Activated T-helper 17 cell treated with anti-CD3 and anti-CD28 coated beads, Interleukin-2, amount 50 U/mL, for 72 hours (primary cell): ENCODE data around the gene PFKFB4. TPM values are rescaled to one million over a fixed set of nuclear protein-coding genes. Genes with fewer than 3 reads are reported as not detected.
"Not testable (repeated sequence)": the region's sequence is repeated elsewhere in the genome, so short reads cannot be mapped to it uniquely, and the experiment has no call there.

Experiments
- ATAC-seq: fragments of 150-1000 bp; cut with Tn5 transposase; replicated peaks from 2 replicates; pipeline ENCODE4 v1.10.0; 2021; ENCODE audit warnings: mild to moderate bottlenecking, moderate library complexity
- H3K27ac Mint-ChIP-seq: one replicate; pipeline ENCODE4 v1.8.0; 2022; ENCODE audit warnings: mixed read lengths
- H3K27me3 Mint-ChIP-seq: one replicate; pipeline ENCODE4 v1.8.0; 2022; ENCODE audit warnings: mixed read lengths
- H3K36me3 Mint-ChIP-seq: one replicate; pipeline ENCODE4 v1.8.0; 2022; ENCODE audit warnings: low read depth, mild to moderate bottlenecking, mixed read lengths
- H3K4me1 Mint-ChIP-seq: one replicate; pipeline ENCODE4 v1.8.0; 2022; ENCODE audit warnings: mixed read lengths
- H3K4me3 Mint-ChIP-seq: one replicate; pipeline ENCODE4 v1.8.0; 2022; ENCODE audit warnings: mild to moderate bottlenecking, mixed read lengths
- H3K9me3 Mint-ChIP-seq: one replicate; pipeline ENCODE4 v1.8.0; 2022; ENCODE audit warnings: mixed read lengths
- total RNA-seq, 2 donors: library from RNA; stranded (reverse); gene quantifications; one replicate each; pipeline ENCODE4 v1.2.3, GENCODE V29; 2022

PFKFB4 gene
- total RNA-seq, 2 donors from 2014 or later: 52.5 to 277 TPM

DNA sequence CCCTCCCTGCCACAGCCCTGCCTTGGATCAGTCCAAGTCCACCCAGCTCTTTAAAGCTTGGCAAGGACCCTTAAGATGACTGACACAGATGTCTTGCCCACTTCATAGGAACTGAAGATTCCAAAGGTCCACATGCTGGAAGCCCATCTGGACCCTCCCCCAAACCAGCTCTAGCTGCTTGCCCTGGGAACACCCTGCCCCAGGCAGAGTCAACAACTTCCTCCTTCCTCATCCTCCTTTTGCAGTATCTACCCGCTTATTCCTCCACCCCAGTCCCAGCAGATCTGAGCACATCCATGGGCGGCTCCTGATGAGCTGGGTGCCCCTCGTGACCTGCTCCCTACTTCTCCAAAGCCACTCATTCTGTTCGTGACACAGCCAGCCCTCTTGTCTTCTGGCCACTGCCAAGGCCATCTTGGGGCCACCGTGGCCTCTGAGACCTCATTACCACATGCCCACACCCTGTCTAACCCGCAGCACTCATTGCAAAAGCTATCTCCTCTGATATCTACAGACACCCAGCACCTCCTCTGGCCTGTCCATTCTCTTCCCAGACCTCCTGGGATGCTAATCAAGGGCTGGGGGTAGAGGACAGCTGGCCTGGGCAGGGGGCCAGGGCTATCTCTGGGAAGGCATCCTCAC lies 2.0 kb upstream of the PFKFB4 start:
- H3K27me3 Mint-ChIP-seq: no peaks in the 10 kb centered on the region
- H3K36me3 Mint-ChIP-seq: peaks cover 43% of the 10 kb centered on the region
- peak overlapping the region; percentile 74 for H3K27ac Mint-ChIP-seq
- peaks cover 10% of the 10 kb centered on the region for H3K4me1 Mint-ChIP-seq
- ATAC-seq: no peak
- H3K9me3 Mint-ChIP-seq: no peaks in the 10 kb centered on the region
- H3K4me3 Mint-ChIP-seq: peak overlapping the region; percentile 69

DNA sequence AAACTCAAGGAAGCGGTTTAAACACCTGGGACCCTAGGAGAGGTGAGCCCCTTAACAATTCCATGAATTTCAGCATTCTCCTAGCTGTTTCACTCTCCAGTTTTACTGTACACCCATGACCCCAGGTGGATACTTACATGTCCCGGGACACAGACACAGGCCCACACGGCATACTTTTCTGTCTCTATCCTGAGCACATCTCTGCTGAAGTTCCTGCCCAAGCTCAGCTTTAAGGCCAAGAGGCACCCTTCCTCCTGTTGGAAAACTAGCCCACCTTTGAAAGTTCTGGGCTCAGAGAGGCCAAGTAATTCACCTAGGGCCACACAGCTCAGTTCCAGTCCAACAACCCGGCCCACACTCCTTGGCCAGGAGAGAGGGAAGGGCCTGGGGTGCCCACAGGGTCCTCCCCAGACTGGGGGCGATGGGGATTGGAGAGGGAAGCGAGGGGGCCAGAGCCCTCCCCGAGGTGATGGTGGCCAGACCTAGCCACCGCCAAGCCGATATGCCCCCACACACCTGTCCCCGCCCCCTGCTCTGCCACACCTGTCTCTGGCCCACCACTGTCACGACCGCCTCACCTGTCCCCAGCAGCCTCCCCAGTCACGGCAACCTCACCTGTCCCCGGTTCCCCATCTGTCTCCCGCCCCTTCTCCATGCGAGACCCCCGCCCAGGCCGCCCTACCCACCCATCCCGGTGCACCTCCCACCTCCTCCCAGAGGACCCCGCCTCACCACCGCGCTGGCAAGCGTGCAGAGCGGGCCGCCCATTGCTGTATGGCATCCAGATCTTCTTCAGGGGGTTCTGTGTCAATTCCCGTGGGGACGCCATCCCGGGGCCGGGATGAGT lies 431 bp downstream of the PFKFB4 start:
- H3K4me3 Mint-ChIP-seq: peak overlapping the region; percentile 69
- H3K9me3 Mint-ChIP-seq: no peaks in the 10 kb centered on the region
- no peaks in the 10 kb centered on the region for H3K27me3 Mint-ChIP-seq
- H3K36me3 Mint-ChIP-seq: peaks cover 65% of the 10 kb centered on the region
- H3K4me1 Mint-ChIP-seq: peaks cover 5% of the 10 kb centered on the region
- ATAC-seq: no peak
- H3K27ac Mint-ChIP-seq: peak overlapping the region; percentile 74

- H3K27ac Mint-ChIP-seq: peak overlapping the region; percentile 74
- H3K27me3 Mint-ChIP-seq: no peaks in the 10 kb centered on the region
- no peak for ATAC-seq
- H3K9me3 Mint-ChIP-seq: no peaks in the 10 kb centered on the region
- peaks cover 72% of the 10 kb centered on the region for H3K36me3 Mint-ChIP-seq
- H3K4me3 Mint-ChIP-seq: peak overlapping the region; percentile 69
- H3K4me1 Mint-ChIP-seq: peaks cover 5% of the 10 kb centered on the region
Measured at GRCh38 chr3:48555231-48555948, 1.2 kb downstream of the PFKFB4 start.

- Mint-ChIP-seq H3K36me3 (peaks cover 84% of the 10 kb centered on the region), H3K4me3 (peak overlapping the region; percentile 69), H3K4me1 (peaks cover 5% of the 10 kb centered on the region), H3K27ac (no peak overlapping the region), H3K27me3 (no peaks in the 10 kb centered on the region), H3K9me3 (no peaks in the 10 kb centered on the region)
- ATAC-seq: no peak
Measured at GRCh38 chr3:48553886-48554845, 2.4 kb downstream of the PFKFB4 start.

DNA sequence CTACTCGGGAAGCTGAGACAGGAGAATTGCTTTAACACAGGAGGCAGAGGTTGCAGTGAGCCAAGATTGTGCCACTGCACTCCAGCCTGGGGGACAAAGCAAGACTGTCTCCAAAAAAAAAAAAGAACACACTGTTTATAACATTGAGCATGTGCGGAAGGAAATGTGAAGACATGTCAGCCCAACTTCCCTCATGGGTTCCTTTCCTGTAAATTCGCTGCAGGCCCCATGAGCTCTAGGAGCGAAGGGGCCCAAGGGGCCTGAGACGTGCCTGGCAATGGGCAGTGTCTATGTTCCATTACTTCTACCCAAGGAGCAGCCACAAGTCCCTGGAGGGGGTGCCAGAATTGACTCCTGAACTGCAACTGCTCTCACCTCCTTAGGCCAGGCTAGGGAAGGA lies 3.2 kb downstream of the PFKFB4 start:
- Mint-ChIP-seq H3K27ac (no peak overlapping the region), H3K4me1 (no peaks in the 10 kb centered on the region), H3K9me3 (no peaks in the 10 kb centered on the region), H3K4me3 (peak overlapping the region; percentile 69), H3K36me3 (peaks cover 92% of the 10 kb centered on the region), H3K27me3 (no peaks in the 10 kb centered on the region)
- no peak for ATAC-seq

GRCh38 chr3:48552111-48552951 lies 4.3 kb downstream of the PFKFB4 start:
- Mint-ChIP-seq H3K9me3 (no peaks in the 10 kb centered on the region), H3K36me3 (peaks cover 96% of the 10 kb centered on the region), H3K27ac (no peak overlapping the region), H3K27me3 (no peaks in the 10 kb centered on the region), H3K4me3 (peak overlapping the region; percentile 7), H3K4me1 (no peaks in the 10 kb centered on the region)
- ATAC-seq: no peak

- not testable (repeated sequence) for H3K9me3 Mint-ChIP-seq, H3K27me3 Mint-ChIP-seq, ATAC-seq, H3K4me3 Mint-ChIP-seq, H3K4me1 Mint-ChIP-seq, H3K27ac Mint-ChIP-seq
- peaks cover 96% of the 10 kb centered on the region for H3K36me3 Mint-ChIP-seq
Measured at GRCh38 chr3:48551651-48552050, 5.0 kb downstream of the PFKFB4 start.

GRCh38 chr3:48548729-48549705 lies 7.6 kb downstream of the PFKFB4 start:
- peak; percentile 89 for ATAC-seq

DNA sequence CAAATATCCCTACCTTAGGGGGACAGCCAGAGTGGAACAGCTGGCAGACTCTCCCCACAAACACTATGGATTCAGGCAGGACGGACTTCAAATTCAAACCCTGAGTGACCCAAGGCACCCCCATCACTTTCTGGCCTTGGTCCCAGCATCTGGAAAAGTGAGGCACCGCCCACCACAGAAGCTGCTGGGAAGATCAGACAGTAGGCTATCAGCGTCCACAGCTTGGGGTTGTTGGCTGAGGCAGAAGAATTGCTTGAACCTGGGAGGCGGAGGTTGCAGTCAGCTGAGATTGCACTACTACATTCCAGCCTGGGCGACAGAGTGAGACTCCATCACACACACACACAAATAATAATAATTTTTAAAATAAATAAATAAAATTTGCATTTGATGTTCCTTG lies 8.5 kb downstream of the PFKFB4 start:
- H3K27ac Mint-ChIP-seq: no peak overlapping the region
- peaks cover 97% of the 10 kb centered on the region for H3K36me3 Mint-ChIP-seq
- no peak overlapping the region for H3K4me3 Mint-ChIP-seq
- H3K9me3 Mint-ChIP-seq: no peaks in the 10 kb centered on the region
- H3K4me1 Mint-ChIP-seq: peaks cover 5% of the 10 kb centered on the region
- ATAC-seq: no peak
- no peaks in the 10 kb centered on the region for H3K27me3 Mint-ChIP-seq

More at GRCh38 chr3:48548729-48549705, 7.6 kb downstream of the PFKFB4 start:
- H3K9me3 Mint-ChIP-seq: no peaks in the 10 kb centered on the region
- peaks cover 5% of the 10 kb centered on the region for H3K4me1 Mint-ChIP-seq
- peaks cover 97% of the 10 kb centered on the region for H3K36me3 Mint-ChIP-seq
- H3K27me3 Mint-ChIP-seq: no peaks in the 10 kb centered on the region
- H3K4me3 Mint-ChIP-seq: no peak overlapping the region
- H3K27ac Mint-ChIP-seq: no peak overlapping the region

- H3K4me3 Mint-ChIP-seq: no peak overlapping the region
- H3K27me3 Mint-ChIP-seq: no peaks in the 10 kb centered on the region
- no peak for ATAC-seq
- H3K4me1 Mint-ChIP-seq: peaks cover 5% of the 10 kb centered on the region
- H3K9me3 Mint-ChIP-seq: no peaks in the 10 kb centered on the region
- no peak overlapping the region for H3K27ac Mint-ChIP-seq
- peaks cover 98% of the 10 kb centered on the region for H3K36me3 Mint-ChIP-seq
Measured at GRCh38 chr3:48546203-48546829, 10.3 kb downstream of the PFKFB4 start.

DNA sequence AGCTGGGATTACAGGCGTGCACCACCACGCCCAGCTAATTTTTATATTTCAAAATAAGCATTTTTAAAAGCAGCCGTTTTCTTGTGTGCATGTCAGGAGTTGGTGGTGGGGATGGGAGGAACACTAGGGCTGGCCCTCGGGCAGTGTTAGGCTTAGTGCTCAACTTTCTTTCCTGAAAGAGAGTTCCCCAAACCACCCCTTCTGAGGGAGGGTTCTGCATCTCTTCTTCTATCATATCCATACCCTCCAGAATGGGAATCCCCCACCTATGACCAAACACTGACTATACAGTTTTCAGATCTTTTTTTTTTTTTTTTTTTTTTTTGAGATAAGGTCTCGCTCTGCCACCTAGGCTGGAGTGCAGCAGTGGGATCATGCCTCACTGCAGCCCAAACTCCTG lies 12.5 kb downstream of the PFKFB4 start:
- H3K4me3 Mint-ChIP-seq: no peak overlapping the region
- H3K4me1 Mint-ChIP-seq: peaks cover 5% of the 10 kb centered on the region
- no peaks in the 10 kb centered on the region for H3K27me3 Mint-ChIP-seq
- no peak overlapping the region for H3K27ac Mint-ChIP-seq
- no peaks in the 10 kb centered on the region for H3K9me3 Mint-ChIP-seq
- ATAC-seq: peak; percentile 16
- H3K36me3 Mint-ChIP-seq: peaks cover 99% of the 10 kb centered on the region

DNA sequence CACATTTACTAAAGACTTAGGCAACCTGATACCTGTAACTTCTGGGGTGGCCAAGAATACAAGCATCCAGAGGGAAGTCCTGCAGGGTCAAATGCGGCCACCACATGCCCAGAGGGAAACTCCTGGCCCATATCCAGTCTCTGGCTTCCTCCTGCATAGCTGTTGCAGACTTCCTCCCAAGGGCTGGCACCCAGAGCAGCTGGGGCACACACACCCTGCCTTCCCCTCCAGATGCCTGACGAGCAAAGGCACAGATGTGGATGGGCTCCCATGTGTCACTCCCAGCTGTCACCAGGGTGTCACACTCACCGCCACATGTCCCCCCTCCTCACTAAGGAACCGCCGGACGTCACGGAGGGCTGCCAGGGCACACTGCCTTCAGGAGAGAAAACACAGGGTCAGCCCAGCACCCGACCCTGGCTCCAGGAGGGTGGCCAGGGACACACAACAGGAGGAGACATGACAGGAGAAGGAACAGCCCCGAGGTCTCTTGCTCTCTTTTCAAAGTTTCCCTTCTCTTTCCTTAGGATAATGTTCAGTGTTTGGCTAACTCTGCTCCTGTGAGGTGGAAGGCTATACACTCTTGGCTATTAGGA lies 13.2 kb downstream of the PFKFB4 start:
- Mint-ChIP-seq H3K36me3 (peaks cover 99% of the 10 kb centered on the region), H3K27ac (no peak overlapping the region), H3K4me1 (peaks cover 5% of the 10 kb centered on the region), H3K4me3 (no peak overlapping the region), H3K27me3 (no peaks in the 10 kb centered on the region), H3K9me3 (no peaks in the 10 kb centered on the region)
- ATAC-seq: no peak
